Stromal cell of bone marrow (primary cell): ENCODE data around the gene CDH13.

ENCODE experiments used
- DNase-seq: peaks from one replicate; pipeline ENCODE4 v3.0.0-alpha.2; 2012; ENCODE audit warnings: low read depth

Gene CDH13

DNA sequence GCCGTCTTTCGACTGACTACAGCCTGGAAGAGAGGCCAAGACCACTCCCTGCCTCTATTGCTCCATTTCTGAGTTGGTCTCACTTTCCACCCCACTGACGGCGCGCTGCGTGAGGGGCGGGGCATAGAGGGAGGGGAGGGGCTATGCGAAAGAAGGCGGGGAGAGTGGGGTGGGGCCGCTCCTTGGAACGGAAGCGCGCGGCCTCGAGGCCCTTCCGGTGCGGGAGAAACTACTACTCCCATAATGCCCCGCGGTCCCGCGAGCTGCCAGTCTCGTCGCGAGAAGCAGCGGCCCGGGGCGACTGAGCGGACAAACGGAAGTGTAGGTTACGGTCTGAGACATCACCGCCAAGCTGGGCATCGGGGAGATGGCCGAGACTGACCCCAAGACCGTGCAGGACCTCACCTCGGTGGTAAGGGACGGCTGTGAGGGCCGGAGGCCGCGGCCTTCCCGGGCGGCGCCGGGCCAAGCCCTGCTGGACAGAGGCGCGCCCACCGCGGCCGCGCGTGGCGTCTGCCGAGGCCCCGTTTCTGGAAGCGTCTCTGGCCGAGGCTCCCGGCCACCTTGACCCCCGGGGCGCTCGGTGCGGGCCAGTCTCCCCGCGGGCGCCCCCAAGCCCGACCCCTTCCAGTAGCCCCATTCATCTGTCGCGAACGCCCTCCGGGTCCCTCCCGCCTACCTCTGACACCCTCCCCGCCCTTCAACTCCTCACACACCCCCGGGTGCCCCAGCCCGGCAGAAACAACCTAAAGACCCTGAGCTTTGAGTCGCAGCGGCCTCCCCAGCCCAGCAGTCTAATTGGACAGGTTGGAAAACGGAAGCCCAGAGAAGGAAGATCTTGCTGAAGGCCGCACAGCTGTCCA, 1181.2 kb downstream of the CDH13 start, which contains the start of gene HSBP1:
Gene HSBP1, plus strand, starts transcription at position 269 of the 863 bp plus-strand sequence. Its CDS starts 99 bp downstream, at position 368.
- peak; percentile 85 for DNase-seq

DNA sequence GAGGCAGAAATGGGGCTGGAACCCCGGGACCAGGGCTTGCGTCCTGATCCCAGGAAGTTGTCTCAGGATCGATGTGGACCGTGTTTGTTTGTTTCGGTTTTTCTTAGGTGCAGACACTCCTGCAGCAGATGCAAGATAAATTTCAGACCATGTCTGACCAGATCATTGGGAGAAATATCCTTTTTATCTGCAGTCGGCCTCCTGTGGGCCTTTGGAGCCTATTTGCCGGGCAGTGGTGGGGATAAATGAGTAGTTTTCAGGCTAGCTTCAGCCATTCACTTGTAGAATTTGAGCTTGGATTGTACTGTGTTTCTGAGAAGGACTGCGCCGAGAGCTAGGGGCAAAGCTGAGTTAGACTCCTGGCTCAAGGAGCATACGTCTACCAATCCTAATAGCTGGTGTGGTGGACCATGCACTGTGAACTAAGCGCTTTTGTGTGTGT, 1181.8 kb downstream of the CDH13 start:
- DNase-seq: no peak

DNA sequence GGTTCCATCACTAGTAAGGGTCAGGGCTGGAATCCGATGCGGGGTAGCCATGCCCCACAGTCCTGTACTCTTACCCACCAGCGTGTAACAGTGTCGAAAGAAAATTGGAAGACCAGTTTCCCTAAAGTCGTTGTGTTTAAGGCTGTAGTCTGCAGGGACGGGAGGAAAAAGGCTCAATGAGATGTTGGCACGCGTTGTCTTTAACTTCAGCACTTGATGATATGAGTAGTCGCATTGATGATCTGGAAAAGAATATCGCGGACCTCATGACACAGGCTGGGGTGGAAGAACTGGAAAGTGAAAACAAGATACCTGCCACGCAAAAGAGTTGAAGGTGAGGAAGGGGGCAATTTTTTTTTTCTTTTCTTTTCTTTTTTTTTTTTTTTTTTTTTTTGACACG, 1182.3 kb downstream of the CDH13 start:
- no peak for DNase-seq

DNA sequence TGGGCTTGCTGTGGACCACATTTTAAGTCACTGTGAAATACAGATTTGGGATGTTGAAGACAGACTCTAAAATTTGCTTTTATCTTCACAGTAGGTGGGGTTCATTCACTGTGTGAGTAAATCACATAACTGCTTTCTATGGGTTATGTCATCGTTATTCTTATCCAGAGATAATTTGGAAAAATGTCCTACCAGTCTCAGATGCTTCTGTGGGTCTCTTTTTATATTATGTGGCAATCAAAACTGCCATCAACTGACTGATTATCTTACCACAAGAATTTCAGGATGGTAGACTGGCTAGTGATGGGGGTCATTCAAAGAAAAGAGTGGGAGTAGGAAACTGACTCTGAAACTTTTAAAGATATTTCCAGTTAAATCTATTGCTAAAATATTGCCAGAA, 1184.1 kb downstream of the CDH13 start:
- DNase-seq: no peak

DNA sequence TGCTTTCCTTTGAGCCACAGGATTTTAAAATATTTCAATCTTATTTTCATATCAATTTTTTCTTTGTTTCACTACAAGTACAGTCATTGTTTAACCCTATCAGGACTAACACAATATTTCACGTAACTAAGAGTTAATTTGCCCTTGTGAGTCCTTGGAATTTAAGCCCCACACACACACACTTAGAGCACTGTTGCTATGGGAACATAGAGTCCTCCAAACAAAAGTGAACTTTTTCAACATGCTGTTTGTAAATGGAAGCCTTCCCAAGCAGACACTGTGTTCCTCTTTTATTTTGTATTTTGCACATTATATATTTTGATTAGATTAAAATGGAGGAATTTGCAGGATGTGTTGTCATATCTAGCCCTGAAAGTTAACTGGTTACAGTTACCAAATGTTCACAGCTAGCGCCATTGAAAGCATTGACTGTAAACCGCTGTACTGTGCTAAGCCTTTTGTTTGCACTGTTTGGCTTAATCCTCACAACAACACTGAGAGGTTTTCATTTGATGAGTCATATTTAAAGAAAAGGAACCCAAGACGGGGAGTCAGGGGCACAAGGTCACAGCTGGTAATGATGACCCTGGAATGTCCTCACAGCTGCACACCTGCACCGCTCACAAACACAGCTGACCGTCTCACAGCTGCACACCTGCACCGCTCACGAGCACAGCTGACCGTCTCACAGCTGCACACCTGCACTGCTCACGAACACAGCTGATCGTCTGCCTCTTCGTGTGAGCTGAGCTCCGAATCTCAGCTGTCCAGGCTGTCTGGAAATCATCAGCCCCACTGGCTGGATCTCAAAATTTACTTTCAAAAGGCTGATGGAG, 1187.3 kb downstream of the CDH13 start:
- DNase-seq: no peak

DNA sequence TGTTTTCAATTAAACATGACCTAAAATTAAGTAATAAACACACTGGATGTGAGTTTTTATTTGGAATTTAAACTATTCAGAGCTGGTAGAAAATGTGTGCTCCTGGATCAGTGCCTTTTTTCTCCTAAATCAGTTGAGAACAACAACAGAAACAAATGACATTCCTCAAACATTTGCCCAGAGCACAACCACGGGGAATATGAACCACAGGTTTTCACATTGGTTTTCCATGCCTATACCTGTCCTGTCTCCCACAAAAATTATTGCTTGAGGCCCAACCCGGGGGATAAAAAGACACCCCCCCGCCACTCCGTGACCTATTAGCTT, 1187.9 kb downstream of the CDH13 start:
- no peak for DNase-seq

DNA sequence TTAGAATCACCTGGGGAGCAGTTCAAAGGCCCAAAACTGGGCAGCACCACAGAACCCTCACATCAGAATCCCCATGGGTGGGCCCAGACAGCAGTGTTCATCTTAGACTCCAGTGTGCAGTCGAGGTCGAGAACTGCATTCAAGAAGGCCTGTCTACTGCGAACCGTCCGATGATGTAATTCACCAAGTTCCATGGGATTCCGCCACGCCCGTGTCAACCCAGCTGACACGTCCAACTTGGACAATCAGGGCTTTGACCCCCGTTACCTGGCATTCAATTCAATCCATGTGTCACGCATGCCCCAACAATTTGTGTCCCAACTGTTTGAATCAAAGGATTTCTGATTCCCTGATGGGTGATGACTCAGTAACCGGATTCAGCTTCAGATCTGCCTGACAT, 1190.3 kb downstream of the CDH13 start:
- no peak for DNase-seq

DNA sequence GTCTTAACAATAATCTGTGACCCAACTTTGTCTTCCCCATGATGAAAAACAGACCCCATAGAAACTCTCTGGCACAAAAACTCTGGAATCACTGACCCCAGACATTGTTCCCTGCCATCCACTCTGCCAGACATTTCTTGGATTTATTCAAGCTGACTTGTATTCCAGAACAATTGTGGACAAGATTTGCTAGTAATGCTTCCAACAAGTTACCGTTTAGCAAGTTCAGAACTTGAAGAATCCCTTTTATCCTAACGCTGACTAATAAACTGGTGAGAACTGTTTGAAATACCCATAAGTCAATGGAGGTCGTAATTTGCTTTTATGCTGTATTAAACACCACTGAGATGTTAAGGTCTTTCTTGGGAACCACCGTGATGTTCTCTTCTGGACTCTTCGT, 1191.5 kb downstream of the CDH13 start:
- no peak for DNase-seq

DNA sequence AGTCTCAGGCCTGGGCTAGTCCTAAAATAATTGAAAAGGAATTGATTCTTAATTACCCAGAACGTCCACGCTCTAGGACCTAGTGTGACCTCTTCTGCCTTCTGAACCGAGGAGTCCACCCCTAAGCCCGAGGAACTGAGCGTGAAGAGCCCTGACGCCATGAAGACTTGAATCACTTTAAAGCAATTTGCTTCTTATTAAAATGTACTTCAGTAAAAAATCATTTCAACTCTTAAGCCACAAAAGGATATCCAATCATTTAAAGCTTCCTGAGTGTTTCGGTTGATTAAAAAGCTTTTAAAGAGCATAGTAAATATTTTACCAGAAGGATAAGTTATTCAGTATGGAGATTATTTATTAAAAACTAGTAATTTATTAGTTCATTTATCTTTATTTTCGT, 1192.6 kb downstream of the CDH13 start:
- DNase-seq: no peak

DNA sequence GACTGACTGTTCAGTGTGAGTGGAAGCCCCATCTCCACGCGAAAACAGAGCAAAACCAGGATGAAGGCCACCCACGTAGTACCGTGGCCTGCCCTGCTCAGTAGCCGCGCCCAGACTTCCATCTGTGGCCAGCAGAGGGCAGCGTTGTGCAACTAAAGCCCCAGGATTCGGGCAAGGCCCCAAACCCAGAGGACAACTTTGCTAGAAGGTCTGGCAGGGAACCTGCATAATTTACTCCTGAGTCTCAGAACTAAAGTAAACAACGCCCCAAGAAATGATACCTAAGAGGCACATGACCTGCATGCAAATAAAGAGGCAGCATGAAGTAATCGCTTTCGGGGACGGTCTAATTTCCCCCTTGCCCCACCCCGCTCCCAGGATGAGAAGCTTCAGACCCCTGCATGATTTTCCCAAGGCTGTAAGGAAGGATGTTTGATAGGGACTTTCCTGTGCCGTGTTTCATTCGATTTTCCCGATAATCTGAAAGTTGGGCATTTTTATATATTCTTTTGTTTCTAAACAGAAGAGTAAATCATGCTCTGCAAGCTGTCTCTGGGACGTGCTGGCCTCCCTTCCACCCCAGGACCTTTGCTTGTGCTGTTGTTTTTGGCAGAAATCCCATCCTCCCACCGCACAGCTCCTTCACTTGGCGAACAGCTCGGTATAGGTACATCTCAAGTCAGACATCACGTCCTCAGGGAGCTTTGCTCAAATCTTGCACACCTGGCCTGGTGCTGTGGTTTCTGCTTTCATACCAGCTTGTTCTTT, 1199.6 kb downstream of the CDH13 start:
- DNase-seq: peak; percentile 69

DNA sequence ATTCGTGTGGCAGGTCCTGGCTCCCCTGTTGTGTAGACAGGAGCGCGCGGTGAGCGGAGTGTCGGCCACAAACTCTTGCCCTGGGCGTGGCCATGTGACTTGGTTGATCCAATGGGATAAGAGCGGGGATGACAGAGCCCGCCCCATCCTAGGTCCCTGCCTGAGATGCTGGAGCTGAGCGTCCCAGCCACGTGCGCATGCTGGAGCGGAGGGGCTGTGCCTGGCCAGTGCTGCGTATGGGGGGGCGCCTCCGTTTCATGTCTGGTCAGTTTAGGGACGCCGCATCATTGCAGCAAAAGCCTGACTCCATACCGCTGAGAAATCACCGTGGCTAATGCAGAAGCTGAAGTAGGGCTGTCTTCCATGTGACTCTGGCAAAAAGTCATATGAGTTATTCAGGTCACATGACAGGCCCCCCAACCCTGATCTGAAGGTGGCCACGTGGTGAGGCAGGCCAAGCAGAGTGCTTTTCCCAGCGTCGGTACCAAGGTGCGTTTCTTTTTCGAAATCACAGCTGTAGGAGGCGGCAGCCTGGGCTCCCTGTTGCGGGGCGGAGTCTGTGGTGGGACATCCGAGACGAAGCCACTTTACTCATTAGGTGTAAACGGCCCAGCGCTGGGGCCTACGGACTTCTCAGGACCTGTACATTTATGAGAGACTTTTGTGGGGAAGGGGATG, 1203.5 kb downstream of the CDH13 start:
- no peak for DNase-seq

DNA sequence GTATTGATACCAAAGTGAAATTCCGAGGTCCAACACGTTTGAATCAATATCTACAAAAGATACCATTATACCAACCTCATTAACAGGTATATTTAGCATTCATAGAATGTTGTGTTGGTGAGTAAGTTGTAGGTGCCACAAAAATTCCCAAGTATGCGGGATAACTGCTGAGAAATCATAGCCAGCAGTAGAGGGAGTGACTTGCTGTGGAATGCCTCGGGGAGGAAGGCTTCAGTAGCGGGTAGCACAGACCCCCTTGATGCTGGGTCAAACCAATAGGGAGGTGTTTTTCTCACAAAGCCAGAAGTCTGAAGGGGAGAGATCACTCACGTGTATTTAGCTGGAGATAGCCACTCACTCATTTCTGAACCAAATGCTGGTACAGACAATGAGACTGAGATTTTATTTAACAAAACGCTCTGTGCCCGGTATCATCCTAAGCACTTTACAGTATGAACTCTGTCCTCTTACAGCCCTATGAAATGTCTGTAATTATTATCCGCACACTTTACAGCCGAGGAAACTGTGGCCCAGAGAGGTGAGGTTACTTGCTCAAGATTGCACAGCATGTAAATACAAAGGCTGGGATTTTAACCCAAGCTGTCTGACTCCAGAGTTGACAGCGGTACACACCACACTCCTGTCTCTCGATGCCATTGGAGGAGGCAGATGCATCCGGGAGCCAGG, 1204.1 kb downstream of the CDH13 start:
- DNase-seq: no peak

DNA sequence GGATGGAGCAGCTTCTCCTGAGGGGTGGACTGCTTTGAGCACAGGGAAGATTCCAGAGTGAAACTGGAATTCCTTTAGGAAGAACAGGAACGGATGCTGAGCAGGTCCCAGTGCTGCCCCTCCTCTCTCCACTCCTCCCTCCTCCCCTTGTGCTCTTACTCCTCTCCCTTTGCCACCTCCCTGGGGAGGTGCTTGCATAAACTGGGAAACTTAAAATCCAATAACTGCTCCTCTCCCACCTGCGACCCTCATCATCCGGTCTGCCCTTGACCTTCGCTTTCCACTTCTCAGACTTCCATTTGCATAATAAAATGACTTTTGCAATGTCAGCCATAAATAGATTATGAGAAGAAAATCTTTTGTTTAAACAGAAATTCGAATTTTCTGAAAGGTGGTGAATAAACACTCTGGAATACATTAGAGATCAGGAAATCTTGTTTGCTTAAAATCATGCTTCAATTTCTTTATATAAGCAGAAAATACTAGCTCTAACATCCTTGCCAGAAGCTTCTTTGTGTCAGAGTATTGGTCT, 1204.8 kb downstream of the CDH13 start:
- no peak for DNase-seq

DNA sequence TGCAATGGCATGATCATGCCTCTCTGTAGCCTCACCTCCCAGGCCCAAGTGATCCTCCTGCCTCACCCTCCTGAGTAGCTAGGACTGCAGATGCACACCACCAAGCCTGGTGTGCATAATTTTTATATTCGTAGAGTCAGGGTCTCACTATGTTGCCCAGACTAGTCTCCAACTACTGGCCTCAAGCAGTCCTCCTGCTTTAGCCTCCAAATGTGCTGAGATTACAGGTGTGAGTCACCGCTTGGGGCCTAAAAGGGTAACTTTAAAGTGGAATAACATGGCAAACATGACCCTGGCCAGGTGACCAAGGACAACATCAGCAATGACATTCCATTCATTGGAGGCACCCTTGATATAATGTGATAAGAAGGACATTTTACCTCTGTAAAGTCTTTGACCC, 1207.2 kb downstream of the CDH13 start:
- no peak for DNase-seq

DNA sequence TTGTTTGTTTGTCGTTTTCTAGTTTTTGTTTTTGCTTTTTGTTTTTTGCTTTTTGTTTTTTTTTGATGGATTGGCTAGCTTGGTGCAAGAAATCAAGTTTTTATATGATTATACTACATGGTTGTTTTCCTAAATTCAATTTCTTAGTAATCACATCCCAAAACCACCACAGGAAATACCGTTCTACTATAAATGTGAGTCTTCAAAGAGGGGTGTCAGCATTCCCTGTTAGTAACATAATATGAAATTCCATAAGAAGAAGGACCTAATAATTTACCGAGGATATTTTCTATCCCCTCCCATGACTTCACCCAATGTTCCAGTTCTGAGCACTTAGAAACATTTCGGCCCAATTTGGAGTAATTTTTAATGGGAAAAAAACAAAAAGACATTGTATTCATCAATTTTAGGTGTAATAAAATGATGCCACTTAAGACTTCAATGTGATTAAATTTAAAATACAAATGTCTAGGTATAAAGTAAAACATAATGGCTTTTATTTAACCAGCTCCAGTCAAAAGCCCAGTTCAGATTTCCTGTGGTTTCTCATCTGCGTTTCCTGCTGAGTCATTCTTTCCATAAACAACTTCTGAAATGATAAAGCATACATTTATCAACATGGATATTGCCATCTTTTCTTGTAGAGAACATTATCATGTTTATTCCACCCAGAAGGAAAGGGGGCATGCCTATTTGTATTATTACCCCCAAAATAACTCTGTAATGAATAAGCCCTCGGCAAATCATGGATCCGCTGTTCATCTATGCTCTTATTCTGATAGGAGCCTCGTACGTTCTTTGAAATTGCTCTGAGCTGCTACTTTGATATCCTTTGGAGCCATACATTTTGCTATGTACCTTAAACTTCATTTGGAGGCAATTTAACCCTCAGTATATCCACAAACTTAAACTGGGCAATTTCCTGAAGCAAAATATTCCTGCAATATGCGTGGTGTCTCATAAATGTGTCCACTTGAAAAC, 1209.1 kb downstream of the CDH13 start:
- DNase-seq: peak; percentile 59

DNA sequence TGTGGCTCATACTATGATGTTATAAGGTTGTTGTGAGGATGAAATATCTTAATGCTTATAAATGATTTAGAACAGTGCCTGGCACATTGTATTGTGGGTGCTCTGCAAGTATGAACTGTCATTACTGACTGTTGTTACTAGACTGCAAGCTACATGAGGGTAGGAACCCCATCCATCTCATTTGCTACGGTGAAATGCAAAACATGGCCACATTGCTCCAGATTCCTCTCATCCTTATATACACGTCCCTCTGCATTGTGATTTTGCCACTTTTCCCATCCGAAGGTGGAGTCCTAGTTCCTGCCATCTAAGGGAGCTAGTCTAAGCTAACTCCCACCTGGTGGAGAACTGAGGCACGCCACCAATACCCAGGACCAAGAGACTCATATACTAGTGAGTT, 1210.8 kb downstream of the CDH13 start:
- DNase-seq: no peak

DNA sequence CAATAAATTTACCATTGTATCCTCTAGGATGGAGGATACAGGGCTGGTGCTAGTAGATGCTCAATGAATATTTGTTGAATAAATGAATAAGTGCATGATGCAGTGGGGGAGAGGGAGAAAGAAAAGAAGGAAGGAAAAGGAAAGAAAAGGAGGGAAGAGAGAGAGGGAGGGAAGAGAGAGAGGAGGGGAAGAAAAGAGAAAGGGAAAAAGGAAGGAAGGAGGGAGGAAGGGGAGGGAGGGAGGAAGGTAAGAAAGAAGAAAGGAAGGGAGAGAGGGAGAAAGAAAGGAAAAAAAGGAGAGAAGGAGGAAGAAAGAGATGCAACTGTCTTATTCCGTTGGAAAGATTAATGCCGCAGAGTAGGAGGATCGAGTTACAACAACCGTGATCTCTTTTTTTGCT, 1211.4 kb downstream of the CDH13 start:
- DNase-seq: no peak

DNA sequence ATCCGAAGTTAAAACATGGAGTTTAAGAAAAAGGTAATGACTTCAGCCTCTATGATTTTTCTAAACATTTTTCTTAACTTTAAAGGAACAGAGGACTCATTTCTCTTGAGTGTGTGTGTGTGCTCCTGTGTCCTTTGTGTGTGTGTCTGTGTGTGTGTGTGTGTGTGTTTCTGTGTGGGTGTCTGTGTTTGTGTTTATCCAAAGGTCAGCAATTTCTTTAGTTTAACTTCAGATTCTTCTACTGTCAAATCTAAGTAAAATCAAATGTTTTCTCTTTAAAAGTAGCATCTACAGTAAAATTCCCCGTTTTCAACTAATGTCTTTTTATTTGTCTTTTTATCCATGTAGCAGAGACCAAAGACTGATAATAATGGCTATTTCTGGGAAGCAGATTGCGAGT, 1212.8 kb downstream of the CDH13 start:
- DNase-seq: no peak

DNA sequence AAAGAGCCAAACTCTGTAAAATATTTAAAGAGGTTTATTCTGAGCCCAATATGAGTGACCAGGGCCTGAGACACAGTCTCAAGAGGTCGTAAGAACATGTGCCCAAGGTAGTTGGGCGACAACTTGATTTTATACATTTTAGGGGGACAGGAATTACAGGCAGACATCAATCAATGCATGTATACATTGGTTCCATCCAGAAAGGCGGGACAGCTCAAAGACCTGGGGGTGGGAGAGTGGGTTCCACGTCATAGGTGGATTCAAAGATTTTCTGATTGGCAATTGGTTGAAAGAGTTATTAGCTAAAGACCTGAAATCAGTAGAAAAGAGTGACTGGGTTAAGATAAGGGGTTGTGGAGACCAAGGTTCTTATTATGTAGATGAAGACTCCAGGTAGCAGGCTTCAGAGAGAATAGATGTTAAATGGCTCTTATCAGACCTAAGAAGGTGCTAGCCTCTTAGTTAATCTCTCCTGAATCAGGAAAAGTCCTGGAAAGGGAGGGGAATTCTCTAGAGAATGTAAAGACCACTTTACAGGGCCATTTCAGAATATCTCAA, 1213.4 kb downstream of the CDH13 start:
- DNase-seq: no peak
